ENCODE results near the gene ARHGEF37.

- no peak for TF ChIP-seq POLR2AphosphoS5 (IDR thresholded peaks at IDR 0.05)
- no peak for TF ChIP-seq CTCF (IDR thresholded peaks at IDR 0.05)
These were observed 52.4 kb downstream of the ARHGEF37 start for GRCh38 chr5:149633476-149634350.

Data from breast epithelium (tissue), 3 donors.